ENCODE results near the gene TADA2B.
"Not testable (repeated sequence)": the region's sequence is repeated elsewhere in the genome, so short reads cannot be mapped to it uniquely, and the experiment has no call there.

The TADA2B gene

GRCh38 chr4:7095611-7096155 lies 52.5 kb downstream of the TADA2B start:
- no peak for TF ChIP-seq CTCF (IDR thresholded peaks at IDR 0.05)
- intact Hi-C loops (cut with DNase I; ENCODE audit: low total_unique reads): no loop called here
- Histone ChIP-seq H3K9me3 (no peaks in the 10 kb centered on the region), H3K27ac (no peak overlapping the region), H3K27me3 (no peaks in the 10 kb centered on the region), H3K4me1 (no peaks in the 10 kb centered on the region), H3K36me3 (no peaks in the 10 kb centered on the region), H3K4me3 (no peak overlapping the region)
- peak in 1 of 2 donors; percentile 56 for DNase-seq

GRCh38 chr4:7096236-7096635 lies 53.1 kb downstream of the TADA2B start:
- no peak for TF ChIP-seq CTCF (IDR thresholded peaks at IDR 0.05)
- Histone ChIP-seq H3K27ac (no peak overlapping the region), H3K9me3 (no peaks in the 10 kb centered on the region), H3K36me3 (no peaks in the 10 kb centered on the region), H3K4me1 (peaks cover 0 to 2% (median 0%) of the 10 kb centered on the region in 4 donors), H3K4me3 (no peak overlapping the region), H3K27me3 (no peaks in the 10 kb centered on the region)
- DNase-seq: peak in 1 of 2 donors; percentile 29
- intact Hi-C loops (cut with DNase I; ENCODE audit: low total_unique reads): no loop called here

- H3K9me3 ChIP-seq: no peaks in the 10 kb centered on the region
These were observed 58.7 kb downstream of the TADA2B start for GRCh38 chr4:7101692-7102515.

GRCh38 chr4:7102516-7102909 lies 59.3 kb downstream of the TADA2B start:
- Histone ChIP-seq H3K4me1 (peaks cover 0 to 33% (median 22%) of the 10 kb centered on the region in 4 donors), H3K27ac (peak overlapping the region; percentile 88 to 92), H3K4me3 (peak overlapping the region; percentile 69 to 82)
- DNase-seq; H3K36me3 ChIP-seq; H3K27me3 ChIP-seq; intact Hi-C loops (cut with DNase I; ENCODE audit: low total_unique reads); H3K9me3 ChIP-seq: not testable (repeated sequence)

More at GRCh38 chr4:7101692-7102515, 58.7 kb downstream of the TADA2B start:
- peak overlapping the region; percentile 88 to 92 for H3K27ac ChIP-seq
- TF ChIP-seq CTCF (IDR thresholded peaks at IDR 0.05): peak; percentile 62 to 74
- H3K27me3 ChIP-seq: no peaks in the 10 kb centered on the region
- peak; percentile 75 to 88 for DNase-seq
- H3K4me3 ChIP-seq: peak overlapping the region; percentile 69 to 82
- no peaks in the 10 kb centered on the region for H3K36me3 ChIP-seq
- intact Hi-C loops (cut with DNase I; ENCODE audit: low total_unique reads): no loop called here
- H3K4me1 ChIP-seq: peaks cover 0 to 33% (median 22%) of the 10 kb centered on the region in 4 donors

- peak overlapping the region; percentile 69 to 82 for H3K4me3 ChIP-seq
- no peaks in the 10 kb centered on the region for H3K9me3 ChIP-seq
- no peaks in the 10 kb centered on the region for H3K27me3 ChIP-seq
- H3K36me3 ChIP-seq: no peaks in the 10 kb centered on the region
- intact Hi-C loops (cut with DNase I; ENCODE audit: low total_unique reads): no loop called here
- H3K27ac ChIP-seq: peak overlapping the region; percentile 88 to 92
- DNase-seq: peak; percentile 94 to 96
- peaks cover 0 to 33% (median 22%) of the 10 kb centered on the region in 4 donors for H3K4me1 ChIP-seq
- no peak for TF ChIP-seq CTCF (IDR thresholded peaks at IDR 0.05)
These were observed 59.9 kb downstream of the TADA2B start for GRCh38 chr4:7103031-7103606.

Measured in tibial artery (tissue), 4 donors.